B cell (primary cell): Measurements from ENCODE around the gene BSND. TPM values are rescaled to one million over a fixed set of nuclear protein-coding genes. Genes with fewer than 3 reads are reported as not detected.

Experiments
- ATAC-seq: fragments of 200-7000 bp; cut with Tn5 transposase; one replicate; pipeline ENCODE4 v1.10.0; 2021; ENCODE audit warnings: low read depth, mild to moderate bottlenecking, moderate number of reproducible peaks, moderate library complexity
- CTCF ChIA-PET: fragments of 350-600 bp; sonication (Branson Sonifier 250); formaldehyde crosslinking; loops from one replicate; lab custom pipeline; 2021; ENCODE audit warnings: antibody characterized with exemption, inconsistent platforms; lab: Charles Lee
- POLR2A ChIA-PET: fragments of 350-600 bp; sonication (Branson Sonifier 250); formaldehyde crosslinking; loops from one replicate; lab custom pipeline; 2021; ENCODE audit warnings: antibody characterized with exemption; lab: Charles Lee
- DNase-seq: peaks from one replicate; pipeline ENCODE4 v3.0.0; 2013
- H2AFZ ChIP-seq: 2 replicates; pipeline ENCODE4 v1.6.1; 2012; ENCODE audit warnings: mild to moderate bottlenecking, low read depth, low read length; ENCODE audit not compliant: insufficient read depth, poor library complexity, severe bottlenecking
- H3K27ac ChIP-seq, 2 donors: 1 replicate in 1 of 2; 2 replicates in 1 of 2; pipeline ENCODE4 v1.5.1; 2012 to 2013; ENCODE audit warnings: low read length in 2 of 2, mild to moderate bottlenecking in 2 of 2, moderate library complexity in 1 of 2
- H3K27me3 ChIP-seq, 4 experiments: fragments of 200-600 bp in 1 of 4; sonication (generic) in 1 of 4; replicated peaks in 1 of 4; 1 replicate in 2 of 4; 2 replicates in 2 of 4; pipeline versions ENCODE4 v1.6.1 to v1.7.0; 2013 to 2016; ENCODE audit warnings: low read length in 3 of 4, mild to moderate bottlenecking in 2 of 4, mixed read lengths in 1 of 4, moderate library complexity in 1 of 4; ENCODE audit not compliant: insufficient read depth in 4 of 4, control insufficient read depth in 3 of 4; ENCODE audit errors: control extremely low read depth in 1 of 4
- H3K36me3 ChIP-seq, 2 experiments: replicated peaks in 1 of 2; 1 replicate in 1 of 2; 2 replicates in 1 of 2; pipeline versions ENCODE4 v1.6.1 to v1.7.1; 2013; ENCODE audit warnings: low read length in 1 of 2; ENCODE audit not compliant: insufficient read depth in 2 of 2, control insufficient read depth in 1 of 2; ENCODE audit errors: control extremely low read depth in 1 of 2, extremely low read depth in 1 of 2
- H3K4me1 ChIP-seq, 2 donors: fragments of 200-600 bp in 1 of 2; sonication (generic) in 1 of 2; 1 replicate in 1 of 2; 2 replicates in 1 of 2; pipeline versions ENCODE4 v1.5.1 to v1.6.1; 2013 to 2017; ENCODE audit warnings: low read length in 2 of 2; ENCODE audit not compliant: control insufficient read depth in 2 of 2, insufficient read depth in 2 of 2
- H3K4me2 ChIP-seq: replicated peaks from 2 replicates; pipeline ENCODE3; 2012; ENCODE audit warnings: mild to moderate bottlenecking, low read depth, low read length; ENCODE audit not compliant: poor library complexity, severe bottlenecking
- H3K4me3 ChIP-seq, 5 experiments: fragments of 200-600 bp in 1 of 5; sonication (generic) in 1 of 5; 1 replicate in 3 of 5; 2 replicates in 2 of 5; pipeline versions ENCODE4 v1.5.1 to v1.7.0; 2011 to 2016; ENCODE audit warnings: low read length in 4 of 5, mild to moderate bottlenecking in 4 of 5, low read depth in 2 of 5, control low read depth in 1 of 5, moderate library complexity in 1 of 5; ENCODE audit not compliant: insufficient read depth in 1 of 5; ENCODE audit errors: control extremely low read depth in 1 of 5, extremely low read depth in 1 of 5
- H3K79me2 ChIP-seq: fragments of 200-600 bp; sonication (generic); one replicate; pipeline ENCODE4 v1.6.0; 2016; ENCODE audit warnings: low read length; ENCODE audit not compliant: control insufficient read depth, insufficient read depth
- H3K9ac ChIP-seq: fragments of 200-600 bp; sonication (generic); 2 replicates; pipeline ENCODE4 v1.6.1; 2017; ENCODE audit warnings: mild to moderate bottlenecking, low read length, moderate library complexity
- H3K9me3 ChIP-seq, 3 donors: one replicate each; pipeline versions ENCODE4 v1.6.1 to v1.7.1; 2013; ENCODE audit warnings: low read length in 2 of 3; ENCODE audit not compliant: control insufficient read depth in 2 of 3, insufficient read depth in 1 of 3; ENCODE audit errors: control extremely low read depth in 1 of 3
- H4K20me1 ChIP-seq: 2 replicates; pipeline ENCODE4 v1.6.0; 2012; ENCODE audit warnings: mild to moderate bottlenecking, low read length; ENCODE audit not compliant: insufficient read depth, control insufficient read depth, poor library complexity, severe bottlenecking
- H3K27ac Mint-ChIP-seq: one replicate; pipeline ENCODE4 v1.8.0; 2021; ENCODE audit warnings: mixed read lengths
- H3K27me3 Mint-ChIP-seq: one replicate; pipeline ENCODE4 v1.8.0; 2021; ENCODE audit warnings: mixed read lengths
- H3K4me1 Mint-ChIP-seq: one replicate; pipeline ENCODE4 v1.8.0; 2021; ENCODE audit warnings: mixed read lengths
- H3K4me3 Mint-ChIP-seq: one replicate; pipeline ENCODE4 v1.8.0; 2021; ENCODE audit warnings: mixed read lengths
- H3K9me3 Mint-ChIP-seq: one replicate; pipeline ENCODE4 v1.8.0; 2022; ENCODE audit warnings: mixed read lengths; ENCODE audit not compliant: insufficient read depth
- EZH2 ChIP-seq: IDR thresholded peaks from 2 replicates; pipeline ENCODE4 v1.6.1; 2012; ENCODE audit warnings: borderline replicate concordance, low read depth, mild to moderate bottlenecking, moderate library complexity, low read length; ENCODE audit not compliant: insufficient read depth, poor library complexity, severe bottlenecking
- WGBS: methylation state at CpG from one replicate; pipeline ENCODE4 v1.1.5; 2013; ENCODE audit warnings: missing lambda C conversion rate; ENCODE audit not compliant: insufficient coverage; 5-methylcytosine and 5-hydroxymethylcytosine counted together
- intact Hi-C: fragments of 100-400 bp; cut with micrococcal nuclease; formaldehyde crosslinking; loops from one replicate; pipeline ENCODE4 v1.10.0; 2022
- polyA plus RNA-seq: library from polyadenylated mRNA; depleted of rRNA; stranded (reverse); fragments of >200 nt; gene quantifications from 2 replicates; pipeline ENCODE4 v1.2.3, GENCODE V29; 2012
- total RNA-seq, 2 donors: library from RNA; stranded (reverse); fragments of 120-200 nt in 1 of 2; gene quantifications; 1 replicate in 1 of 2; 2 replicates in 1 of 2; pipeline versions ENCODE4 v1.2.3 to v1.2.4, GENCODE V29; 2013 to 2022
- TF ChIP-seq, protein P1 (sequence below): fragments of 200-600 bp; IDR thresholded peaks from one replicate; pipeline ENCODE4 v1.8.0; 2022; ENCODE audit warnings: antibody characterized with exemption, mild to moderate bottlenecking

Gene BSND
- total and polyA plus RNA-seq, 2 donors (not counting 1 experiment from before 2014, with no cell fraction given): not detected

DNA sequence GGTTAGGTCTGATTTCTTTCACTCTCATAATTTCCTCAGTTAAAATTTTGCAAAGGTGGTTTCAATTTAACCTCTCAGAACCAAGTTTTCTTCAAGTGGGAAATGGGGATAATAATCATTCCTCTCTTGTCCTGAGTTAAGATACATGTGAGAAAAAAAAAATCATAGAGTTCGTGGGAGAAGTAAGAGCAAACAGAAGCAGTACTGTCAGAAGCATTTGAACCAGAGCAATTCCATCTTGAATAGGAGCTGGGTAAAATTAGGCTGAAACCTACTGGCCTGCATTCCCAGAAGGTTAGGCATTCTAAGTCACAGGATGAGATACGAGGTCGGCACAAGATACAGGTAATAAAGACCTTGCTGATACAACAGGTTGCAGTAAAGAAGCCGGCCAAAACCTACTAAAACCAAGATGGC lies 46.9 kb upstream of the BSND start:
- H3K4me1 ChIP-seq: peaks cover 0 to 3% of the 10 kb centered on the region in 2 donors
- ChIA-PET POLR2A (no interaction called here), CTCF (interaction anchor here (1.2 to 3.1 kb wide), 4 partner anchors 10 to 1669 kb away, joined by 3 to 13 read pairs (median 6); no protein-coding TSS in a partner anchor)
- H3K27ac ChIP-seq: no peak overlapping the region
- no peaks in the 10 kb centered on the region for H4K20me1 ChIP-seq
- 96% methylated on average over 3 of the region's 4 CpGs for WGBS
- H2AFZ ChIP-seq: no peak overlapping the region
- no peak overlapping the region for H3K4me2 ChIP-seq
- no peak overlapping the region for H3K4me3 ChIP-seq
- ATAC-seq (no peak), DNase-seq (no peak)
- no peaks in the 10 kb centered on the region for H3K4me1 Mint-ChIP-seq
- H3K36me3 ChIP-seq: no peaks in the 10 kb centered on the region
- H3K27me3 ChIP-seq: peaks cover 0 to 3% (median 0%) of the 10 kb centered on the region in 4 experiments
- H3K9me3 Mint-ChIP-seq: peaks cover 2% of the 10 kb centered on the region
- H3K27me3 Mint-ChIP-seq: peaks cover 30% of the 10 kb centered on the region
- intact Hi-C loops: no loop called here
- no peak overlapping the region for H3K9ac ChIP-seq
- no peak overlapping the region for H3K4me3 Mint-ChIP-seq
- no peak overlapping the region for H3K27ac Mint-ChIP-seq
- H3K79me2 ChIP-seq: no peaks in the 10 kb centered on the region
- no peak for TF ChIP-seq EZH2
- TF ChIP-seq, protein P1, sequence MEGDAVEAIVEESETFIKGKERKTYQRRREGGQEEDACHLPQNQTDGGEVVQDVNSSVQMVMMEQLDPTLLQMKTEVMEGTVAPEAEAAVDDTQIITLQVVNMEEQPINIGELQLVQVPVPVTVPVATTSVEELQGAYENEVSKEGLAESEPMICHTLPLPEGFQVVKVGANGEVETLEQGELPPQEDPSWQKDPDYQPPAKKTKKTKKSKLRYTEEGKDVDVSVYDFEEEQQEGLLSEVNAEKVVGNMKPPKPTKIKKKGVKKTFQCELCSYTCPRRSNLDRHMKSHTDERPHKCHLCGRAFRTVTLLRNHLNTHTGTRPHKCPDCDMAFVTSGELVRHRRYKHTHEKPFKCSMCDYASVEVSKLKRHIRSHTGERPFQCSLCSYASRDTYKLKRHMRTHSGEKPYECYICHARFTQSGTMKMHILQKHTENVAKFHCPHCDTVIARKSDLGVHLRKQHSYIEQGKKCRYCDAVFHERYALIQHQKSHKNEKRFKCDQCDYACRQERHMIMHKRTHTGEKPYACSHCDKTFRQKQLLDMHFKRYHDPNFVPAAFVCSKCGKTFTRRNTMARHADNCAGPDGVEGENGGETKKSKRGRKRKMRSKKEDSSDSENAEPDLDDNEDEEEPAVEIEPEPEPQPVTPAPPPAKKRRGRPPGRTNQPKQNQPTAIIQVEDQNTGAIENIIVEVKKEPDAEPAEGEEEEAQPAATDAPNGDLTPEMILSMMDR: no peak
- no peaks in the 10 kb centered on the region for H3K9me3 ChIP-seq

DNA sequence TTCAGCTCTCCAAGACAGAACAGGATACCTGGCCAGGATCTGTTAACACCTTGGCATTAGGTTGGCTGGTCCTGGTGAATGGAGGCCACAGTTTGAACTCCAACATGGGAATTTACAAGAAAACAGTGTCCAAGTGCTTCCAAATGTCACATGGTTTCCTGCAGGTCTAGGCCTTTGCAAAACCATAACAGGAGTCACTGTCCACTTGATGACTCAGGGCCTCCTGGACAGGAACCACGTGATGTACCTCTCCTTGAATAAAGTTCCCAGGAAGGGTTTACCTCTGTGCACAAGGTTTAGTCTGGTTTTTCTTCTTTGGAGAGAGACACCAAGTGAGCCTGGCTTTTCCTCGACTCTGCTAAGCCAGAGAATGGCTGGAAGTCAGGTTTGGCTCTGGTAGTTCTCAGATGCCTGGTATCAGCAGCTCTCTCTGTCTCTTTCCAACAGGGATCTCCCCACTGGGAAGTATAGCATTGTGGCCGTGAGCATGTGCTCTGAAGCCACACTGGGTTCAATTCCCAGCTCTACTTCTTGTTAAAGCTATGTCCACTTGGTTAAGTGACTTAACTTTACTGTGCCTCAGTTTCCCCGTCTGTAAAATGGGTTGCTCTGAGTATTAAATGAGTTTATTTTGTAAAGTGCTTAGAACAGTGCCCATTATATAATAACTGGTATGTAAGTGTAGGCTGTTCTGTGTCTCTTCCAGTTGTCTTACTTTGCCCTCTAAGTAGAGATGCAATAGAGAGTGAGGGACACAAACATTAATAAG lies 45.6 kb upstream of the BSND start:
- 81% methylated on average over 3 of the region's 4 CpGs for WGBS
- no peak for TF ChIP-seq EZH2
- H3K4me2 ChIP-seq: no peak overlapping the region
- intact Hi-C loops: no loop called here
- H4K20me1 ChIP-seq: no peaks in the 10 kb centered on the region
- Mint-ChIP-seq H3K4me1 (no peaks in the 10 kb centered on the region), H3K27me3 (peaks cover 37% of the 10 kb centered on the region), H3K27ac (no peak overlapping the region), H3K9me3 (peaks cover 8% of the 10 kb centered on the region), H3K4me3 (no peak overlapping the region)
- CTCF ChIA-PET: interaction anchor here (0.7 to 1.2 kb wide), 3 partner anchors 8 to 1668 kb away, joined by 3 read pairs; no protein-coding TSS in a partner anchor
- peaks cover 0 to 3% of the 10 kb centered on the region in 2 donors for H3K4me1 ChIP-seq
- H3K9ac ChIP-seq: no peak overlapping the region
- H3K4me3 ChIP-seq: no peak overlapping the region
- peaks cover 0 to 4% (median 0%) of the 10 kb centered on the region in 3 donors for H3K9me3 ChIP-seq
- no peaks in the 10 kb centered on the region for H3K79me2 ChIP-seq
- no peak for DNase-seq
- H3K36me3 ChIP-seq: no peaks in the 10 kb centered on the region
- H3K27me3 ChIP-seq: peaks cover 0 to 3% (median 0%) of the 10 kb centered on the region in 4 experiments
- POLR2A ChIA-PET: no interaction called here
- ATAC-seq: no peak
- H3K27ac ChIP-seq: no peak overlapping the region
- H2AFZ ChIP-seq: no peak overlapping the region
